Stimulated activated CD4-positive, alpha-beta T cell treated with anti-CD3 and anti-CD28 coated beads, Interleukin-4, amount 100 ng/mL, for 4 hours (primary cell): ENCODE data around the gene TLCD1.
A peak's percentile ranks its signal among the peaks of the same experiment; 100 is the strongest.
"Not testable (repeated sequence)": the region's sequence is repeated elsewhere in the genome, so short reads cannot be mapped to it uniquely, and the experiment has no call there.

ENCODE experiments used
- DNase-seq, 2 experiments: peaks; one replicate each; pipeline ENCODE4 v3.0.0-alpha.2; 2020

Gene TLCD1

DNA sequence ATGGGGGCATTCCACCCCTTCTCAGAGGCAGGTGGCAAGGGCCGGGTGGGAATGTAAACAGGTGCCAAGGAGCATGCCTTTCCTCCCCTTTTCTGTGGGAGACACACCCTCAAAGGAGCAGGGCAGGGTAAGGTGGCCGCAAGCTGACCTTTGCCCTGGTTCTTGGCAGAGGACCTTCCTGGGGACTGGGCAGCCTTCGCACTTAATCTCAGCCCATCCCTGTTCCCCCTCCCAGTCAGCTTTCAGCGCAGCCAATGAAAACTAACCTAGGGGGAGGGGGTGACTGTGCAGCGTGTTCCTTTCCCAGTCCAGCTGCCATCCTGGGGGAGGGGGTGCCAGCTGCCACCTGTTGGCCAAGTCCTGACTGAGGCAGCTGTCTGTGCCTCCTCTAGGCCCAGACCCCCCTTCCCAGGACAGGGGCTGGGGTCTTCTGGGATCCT, 20.6 kb upstream of the TLCD1 start:
- no peak for DNase-seq

DNA sequence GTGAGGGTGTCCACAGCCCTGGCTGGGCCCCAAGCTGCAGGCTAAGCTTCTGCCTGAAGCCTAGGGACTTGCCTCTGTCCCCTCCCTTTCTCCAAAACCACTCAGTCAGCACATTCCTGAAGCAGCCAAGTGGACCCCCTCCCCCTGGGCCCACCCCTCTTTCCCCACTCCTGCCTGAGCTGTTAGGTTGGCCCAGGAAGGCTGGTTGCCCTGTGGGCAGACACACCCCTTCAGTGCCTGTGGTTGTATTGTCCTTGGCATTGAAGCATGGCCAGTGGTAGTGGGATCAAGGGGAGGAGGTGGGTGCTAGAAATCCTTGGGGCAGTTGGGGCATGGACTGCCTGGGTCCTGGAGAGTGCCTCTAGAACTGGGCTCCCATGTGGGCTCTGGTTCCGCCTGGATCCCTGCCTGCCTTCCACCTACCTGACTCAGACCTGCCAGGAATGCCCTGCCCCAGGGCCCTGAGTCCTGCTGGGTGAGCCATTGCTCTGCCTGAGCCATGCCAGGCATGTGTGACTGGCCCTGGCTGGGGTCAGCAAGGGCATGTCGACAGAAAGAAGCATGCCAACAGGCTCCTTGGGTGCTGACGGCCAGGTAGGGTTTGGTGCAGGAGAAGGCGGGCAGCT, 19.9 kb upstream of the TLCD1 start:
- DNase-seq = no peak

DNA sequence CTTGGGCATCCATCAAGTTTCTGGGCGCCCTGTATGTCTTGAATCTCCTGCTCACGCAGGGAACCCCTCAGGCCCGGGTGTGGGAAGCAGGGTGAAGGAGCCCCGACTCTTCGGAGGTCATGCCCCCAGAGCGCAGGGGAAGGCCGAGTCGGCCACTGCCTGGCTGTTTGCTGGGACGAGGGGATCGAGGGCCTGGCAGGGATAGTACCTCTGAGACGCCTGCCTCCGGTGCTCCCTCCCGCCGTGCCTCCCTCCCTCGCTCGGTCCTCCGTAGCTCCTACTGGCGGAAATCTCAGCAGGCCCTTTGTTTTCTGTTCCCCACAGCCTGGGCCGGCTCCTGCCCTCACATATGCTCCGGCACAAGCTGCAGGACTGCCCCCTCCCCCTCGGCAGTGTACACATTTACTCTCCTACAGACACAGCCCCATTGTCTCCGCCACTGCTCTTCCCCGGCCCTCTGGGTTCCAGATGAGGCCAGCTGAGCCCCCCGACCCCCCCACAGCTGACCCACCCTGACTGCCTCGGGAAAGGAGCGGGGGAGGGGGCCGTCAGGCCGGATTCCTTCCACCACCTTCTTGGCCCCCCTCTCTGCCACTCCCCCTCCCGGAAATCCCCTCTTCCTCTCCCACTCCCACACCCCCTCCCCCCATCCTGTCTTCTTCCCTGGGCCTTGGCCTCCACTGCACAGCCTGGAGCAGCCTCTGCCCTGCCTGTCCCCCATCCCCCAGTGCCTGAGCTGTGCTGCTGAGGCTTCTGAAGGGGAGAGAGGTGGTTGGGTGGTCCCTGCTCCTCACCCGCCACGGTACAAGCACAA, 19.1 kb upstream of the TLCD1 start:
- peak; percentile 27 to 34 for DNase-seq

DNA sequence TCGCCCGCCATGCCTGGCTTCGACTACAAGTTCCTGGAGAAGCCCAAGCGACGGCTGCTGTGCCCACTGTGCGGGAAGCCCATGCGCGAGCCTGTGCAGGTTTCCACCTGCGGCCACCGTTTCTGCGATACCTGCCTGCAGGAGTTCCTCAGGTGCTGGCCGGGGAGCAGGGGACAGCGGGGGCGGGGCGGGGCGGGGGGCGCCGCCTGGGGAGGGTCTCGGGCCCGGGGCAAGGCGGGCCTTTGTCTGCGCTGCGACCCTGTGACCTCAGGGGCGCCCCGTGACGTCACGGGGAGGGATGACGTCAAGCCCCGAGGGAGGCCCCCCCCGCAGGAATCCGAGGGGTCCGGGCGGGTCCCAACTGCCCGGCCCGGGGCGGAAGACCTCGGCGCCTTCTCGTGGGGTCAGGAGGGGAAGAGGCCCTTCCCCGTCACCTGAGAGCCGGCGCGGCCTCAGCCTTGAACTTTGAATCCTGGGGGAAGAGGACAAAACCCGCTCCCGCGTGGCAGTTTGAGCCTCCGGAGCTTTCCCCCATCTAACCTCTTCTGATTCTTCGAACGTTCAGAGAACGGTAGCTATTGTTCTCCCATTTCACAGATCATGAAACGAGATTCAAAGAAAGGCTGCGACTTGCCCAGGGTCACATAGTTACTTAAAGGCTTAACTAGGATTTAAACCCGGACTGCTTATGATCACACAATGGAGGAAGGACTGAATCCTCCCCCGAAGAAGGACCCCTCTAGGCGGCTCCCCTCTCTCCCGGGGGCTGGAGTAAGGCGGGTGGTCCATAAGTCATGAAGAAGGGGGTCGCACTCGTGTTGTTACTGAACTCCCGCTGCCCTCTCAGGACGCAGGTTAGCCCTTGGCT, 18.3 kb upstream of the TLCD1 start:
- DNase-seq = peak; percentile 65 to 78

DNA sequence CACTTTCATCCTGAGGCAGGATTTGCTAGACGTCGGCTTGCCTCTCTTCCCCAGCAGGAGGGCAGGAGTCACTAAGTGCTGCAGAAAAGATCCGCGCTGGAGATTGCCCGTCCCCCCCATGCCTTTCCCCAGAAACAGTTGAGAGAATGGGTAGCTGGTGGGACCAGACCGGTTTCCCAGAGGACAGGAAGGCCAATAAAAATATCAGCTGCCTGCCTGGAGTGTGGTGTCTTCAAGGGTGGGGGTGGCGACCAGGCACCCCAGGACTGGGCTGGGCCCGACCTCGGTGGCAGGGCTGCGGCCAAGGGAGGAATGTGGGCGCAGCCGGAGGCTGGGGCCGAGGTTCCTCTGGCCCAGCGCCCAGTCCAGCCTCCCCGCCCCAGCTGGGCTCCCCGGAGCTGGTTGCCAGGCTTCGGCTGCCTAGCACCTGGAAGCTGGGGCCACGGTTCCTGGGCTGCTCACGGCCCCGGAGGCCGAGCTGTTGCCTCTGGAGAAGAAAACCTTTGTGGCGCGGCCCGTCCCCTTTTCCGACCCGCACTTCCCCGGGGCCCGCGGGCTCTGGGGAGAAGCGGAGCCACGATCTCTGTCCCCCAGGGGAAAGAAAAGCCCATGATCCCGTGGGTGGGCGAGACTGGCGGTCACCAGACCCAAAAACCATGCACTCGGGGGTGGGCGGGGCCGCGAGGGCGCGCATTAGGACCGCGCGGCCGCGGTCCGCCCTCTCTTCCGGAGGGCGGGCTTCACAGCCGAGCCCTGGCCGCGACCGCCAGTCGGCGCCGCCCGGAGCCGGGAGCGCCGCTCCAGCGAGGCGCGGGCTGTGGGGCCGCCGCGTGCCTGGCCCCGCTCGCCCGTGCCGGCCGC, 17.4 kb upstream of the TLCD1 start, which contains the start of gene TRAF4:
TSS of gene TRAF4 (plus strand) at position 769 of the 861 bp plus-strand sequence. CDS start 102 bp downstream, outside the sequence.
- peak; percentile 76 to 84 for DNase-seq

DNA sequence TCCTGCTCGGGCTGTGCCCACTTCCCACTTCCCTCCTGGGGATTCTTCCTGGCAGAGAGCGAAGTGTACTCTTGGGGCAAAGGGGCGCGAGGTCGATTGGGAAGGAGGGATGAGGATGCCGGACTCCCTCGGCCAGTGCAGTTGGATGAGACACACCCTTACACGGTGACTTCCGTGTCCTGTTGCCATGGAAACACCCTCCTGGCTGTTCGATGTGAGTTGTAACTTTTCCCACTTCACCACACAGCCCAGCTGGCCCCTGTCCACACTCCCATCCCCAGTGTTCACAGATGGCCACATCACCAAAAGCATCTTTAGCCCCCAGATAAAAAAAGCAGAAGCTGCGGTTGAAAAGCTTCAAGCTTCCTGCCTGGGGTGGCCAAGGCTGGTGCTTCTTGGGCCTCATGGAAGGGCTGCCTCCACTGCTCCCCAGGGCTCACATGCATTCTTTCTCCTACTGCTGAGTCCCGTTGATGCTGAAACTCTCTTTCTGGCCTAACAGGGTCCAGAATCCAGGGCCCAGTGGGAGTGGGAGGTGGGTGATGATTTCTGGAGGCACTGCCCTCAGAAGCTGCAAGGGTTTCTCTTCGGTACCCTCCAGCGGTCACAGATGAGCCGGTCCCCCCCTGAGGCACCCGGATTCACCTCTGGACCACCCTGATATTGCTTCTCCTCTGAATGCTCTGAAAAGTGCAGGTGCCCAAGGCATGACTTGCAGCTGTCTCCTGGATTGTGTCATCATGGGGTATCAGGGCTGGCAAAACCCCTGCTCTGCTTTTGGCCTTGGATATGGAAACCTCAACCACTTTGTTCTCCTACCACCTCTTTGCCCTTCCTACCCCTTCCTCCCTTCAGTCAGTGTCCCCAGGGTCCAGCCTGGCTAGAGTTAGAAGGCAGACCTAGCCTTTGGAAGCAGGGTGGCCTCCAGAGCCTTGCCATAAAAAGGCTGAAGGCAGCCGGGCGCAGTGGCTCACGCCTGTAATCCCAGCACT, 15.6 kb upstream of the TLCD1 start:
- DNase-seq = no peak

DNA sequence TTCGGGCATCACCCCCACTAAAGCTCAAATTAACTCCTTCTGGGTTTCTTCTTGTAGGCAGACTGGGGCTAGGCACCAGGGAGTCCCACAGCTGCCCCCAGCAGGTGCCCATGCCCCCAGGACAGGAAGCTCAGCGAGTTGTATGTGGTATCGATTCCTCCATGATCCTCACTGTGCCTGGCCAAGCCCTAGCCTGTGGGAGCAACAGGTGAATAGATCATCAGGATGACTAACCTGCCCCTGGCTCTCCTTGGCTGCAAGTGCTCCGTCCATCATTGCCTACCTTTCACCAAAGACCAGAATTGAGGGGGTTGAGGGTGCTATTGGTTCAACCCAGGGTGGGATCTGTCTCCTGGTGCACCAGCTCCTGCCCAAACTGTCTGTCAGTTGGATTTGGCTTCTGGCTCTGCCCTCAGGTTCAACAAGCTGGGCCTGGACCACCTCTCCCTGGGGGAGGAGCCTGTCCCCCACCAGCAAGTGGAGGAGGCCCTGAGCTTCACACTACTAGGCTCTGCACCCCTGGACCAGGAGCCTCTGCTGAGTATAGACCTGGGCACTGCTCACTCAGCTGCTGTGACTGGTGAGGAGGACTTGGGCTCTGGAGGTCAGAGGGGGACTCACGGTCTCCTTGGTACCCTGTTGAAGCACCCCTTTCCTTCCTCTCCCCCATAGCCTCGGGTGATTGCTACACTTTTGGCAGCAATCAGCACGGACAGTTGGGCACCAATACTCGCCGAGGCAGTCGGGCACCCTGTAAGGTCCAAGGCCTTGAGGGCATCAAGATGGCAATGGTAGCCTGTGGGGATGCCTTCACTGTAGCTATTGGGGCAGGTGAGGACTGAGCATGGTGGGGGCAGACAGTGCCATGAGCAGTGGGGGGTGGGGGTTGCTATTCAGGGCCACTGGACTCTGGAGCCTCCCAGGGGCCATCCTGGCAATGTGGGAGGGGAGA, 14.6 kb upstream of the TLCD1 start:
- DNase-seq = no peak

DNA sequence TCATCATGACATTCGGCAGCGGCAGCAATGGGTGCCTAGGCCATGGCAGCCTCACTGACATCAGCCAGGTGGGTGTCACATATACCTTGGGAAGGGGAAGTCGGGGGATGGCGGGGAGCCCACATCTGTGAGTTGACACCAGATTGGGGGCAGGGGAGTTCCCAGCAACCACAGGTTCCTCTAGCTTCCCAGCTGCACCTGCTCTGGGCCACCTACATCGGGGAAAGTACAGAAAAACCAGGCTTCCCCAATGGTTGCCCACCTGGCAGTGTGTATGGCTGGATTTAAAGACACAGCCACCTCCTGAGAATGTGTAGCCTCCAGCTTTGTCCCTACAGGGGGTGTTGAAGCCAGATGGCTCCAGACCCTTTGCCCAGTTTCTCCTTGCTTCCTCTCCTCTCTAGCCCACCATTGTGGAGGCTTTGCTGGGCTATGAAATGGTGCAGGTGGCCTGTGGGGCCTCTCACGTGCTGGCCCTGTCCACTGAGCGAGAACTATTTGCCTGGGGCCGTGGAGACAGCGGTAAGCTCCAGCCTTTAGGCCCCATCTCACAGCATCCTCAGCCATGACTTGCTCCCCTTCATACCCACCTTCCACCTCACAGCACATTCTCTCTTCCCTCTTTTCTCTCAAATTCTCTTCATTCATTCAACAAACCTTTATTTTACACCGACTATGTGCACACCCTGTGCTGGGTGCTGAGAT, 12.8 kb upstream of the TLCD1 start:
- peak; percentile 56 to 88 for DNase-seq

DNA sequence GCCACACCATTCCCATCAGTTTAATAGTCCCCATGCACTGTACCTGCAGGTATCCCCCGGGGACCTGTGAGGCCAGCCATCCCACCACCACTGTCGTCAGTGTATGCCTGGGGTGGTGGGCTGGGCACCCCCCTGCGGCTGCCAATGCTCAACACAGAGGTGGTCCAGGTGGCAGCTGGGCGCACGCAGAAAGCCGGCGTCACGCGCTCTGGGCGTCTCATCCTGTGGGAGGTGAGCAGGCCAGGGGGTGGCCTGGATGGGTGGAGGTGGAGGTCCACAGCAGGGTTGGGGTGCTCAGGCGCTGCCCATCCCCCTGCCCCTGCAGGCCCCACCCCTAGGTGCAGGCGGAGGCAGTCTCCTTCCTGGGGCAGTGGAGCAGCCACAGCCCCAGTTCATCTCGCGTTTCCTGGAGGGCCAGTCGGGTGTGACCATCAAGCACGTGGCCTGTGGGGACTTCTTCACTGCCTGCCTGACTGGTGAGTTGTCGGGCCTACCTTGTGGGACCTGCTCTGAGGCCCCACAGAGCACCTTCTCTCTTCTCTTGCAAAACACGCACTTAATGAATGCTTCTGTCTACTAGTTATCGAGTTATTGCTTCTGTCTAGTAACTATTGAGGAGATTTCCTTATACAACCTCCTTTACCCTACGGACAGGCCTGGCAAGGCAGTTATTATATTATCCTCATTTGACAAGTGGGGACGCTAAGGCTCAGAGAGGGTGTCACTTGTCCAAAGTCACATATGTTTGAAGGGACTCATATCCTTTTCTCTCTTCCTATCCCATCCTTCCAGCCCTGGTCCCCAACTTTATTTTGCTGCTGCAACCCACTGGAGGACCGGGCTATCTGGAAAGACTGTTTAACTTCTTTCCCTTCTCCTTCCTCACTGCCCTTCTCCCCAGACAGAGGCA, 12.0 kb upstream of the TLCD1 start:
- no peak for DNase-seq

DNA sequence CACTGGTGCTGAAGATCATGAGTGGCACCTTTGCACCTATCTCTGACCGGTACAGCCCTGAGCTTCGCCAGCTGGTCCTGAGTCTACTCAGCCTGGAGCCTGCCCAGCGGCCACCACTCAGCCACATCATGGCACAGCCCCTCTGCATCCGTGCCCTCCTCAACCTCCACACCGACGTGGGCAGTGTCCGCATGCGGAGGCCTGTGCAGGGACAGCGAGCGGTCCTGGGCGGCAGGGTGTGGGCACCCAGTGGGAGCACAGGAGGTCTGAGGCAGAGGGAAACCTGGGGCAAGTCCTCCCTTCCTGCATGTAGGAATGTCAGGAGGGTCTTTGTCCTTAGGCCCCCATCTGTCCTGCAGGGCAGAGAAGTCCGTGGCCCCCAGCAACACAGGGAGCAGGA, 11.3 kb upstream of the TLCD1 start:
- DNase-seq = no peak

DNA sequence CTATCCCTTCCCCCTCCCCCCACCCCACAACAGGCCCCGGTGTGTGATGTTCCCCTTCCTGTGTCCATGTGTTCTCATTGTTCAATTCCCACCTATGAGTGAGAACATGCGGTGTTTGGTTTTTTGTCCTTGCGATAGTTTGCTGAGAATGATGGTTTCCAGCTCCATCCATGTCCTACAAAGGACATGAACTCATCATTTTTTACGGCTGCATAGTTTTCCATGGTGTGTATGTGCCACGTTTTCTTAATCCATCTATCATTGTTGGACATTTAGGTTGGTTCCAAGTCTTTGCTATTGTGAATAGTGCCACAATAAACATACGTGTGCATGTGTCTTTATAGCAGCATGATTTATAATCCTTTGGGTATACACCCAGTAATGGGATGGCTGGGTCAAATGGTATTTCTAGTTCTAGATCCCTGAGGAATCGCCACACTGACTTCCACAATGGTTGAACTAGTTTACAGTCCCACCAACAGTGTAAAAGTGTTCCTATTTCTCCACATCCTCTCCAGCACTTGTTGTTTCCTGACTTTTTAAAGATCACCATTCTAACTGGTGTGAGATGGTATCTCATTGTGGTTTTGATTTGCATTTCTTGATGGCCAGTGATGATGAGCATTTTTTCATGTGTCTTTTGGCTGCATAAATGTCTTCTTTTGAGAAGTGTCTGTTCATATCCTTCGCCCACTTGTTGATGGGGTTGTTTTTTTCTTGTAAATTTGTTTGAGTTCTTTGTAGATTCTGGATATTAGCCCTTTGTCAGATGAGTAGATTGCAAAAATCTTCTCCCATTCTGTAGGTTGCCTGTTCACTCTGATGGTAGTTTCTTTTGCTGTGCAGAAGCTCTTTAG, 10.1 kb upstream of the TLCD1 start:
- DNase-seq = not testable (repeated sequence)

DNA sequence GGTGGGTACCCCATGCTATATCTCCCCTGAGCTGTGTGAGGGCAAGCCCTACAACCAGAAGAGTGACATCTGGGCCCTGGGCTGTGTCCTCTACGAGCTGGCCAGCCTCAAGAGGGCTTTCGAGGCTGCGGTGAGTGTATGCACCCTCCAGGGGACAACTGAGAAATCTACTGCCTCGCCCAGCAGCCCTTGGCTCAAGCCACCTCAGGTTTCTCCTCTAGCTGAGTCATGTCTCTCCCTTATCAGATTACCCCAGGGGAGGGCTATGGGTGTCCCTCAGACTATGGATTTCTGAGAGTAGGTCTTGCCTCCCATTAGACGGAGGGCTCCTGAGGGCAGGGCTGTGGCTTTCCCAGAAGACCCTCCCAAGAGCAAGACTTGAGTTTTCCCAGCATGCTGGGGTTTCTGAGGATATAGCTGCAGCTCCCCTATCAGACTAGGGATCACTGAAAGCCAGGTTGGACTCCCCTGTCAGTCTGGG, 9.2 kb upstream of the TLCD1 start:
- DNase-seq = no peak

DNA sequence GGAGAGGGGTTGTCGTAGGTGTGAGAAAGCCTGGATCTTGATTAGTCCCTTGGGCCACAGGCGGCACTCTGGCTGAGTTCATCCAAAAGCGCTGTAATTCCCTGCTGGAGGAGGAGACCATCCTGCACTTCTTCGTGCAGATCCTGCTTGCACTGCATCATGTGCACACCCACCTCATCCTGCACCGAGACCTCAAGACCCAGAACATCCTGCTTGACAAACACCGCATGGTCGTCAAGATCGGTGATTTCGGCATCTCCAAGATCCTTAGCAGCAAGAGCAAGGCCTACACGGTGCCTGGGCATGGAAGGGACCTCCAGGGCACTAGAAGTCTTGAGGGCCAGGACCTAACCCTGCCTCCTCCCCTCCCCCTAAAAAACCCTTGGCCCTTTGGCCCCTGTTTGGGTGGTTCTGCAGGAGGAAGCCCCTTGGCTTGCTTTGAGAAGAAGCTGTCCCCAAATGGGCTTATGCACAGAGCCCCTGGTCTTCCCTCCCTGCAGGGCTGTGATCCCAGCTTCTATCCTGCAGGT, 8.7 kb upstream of the TLCD1 start:
- DNase-seq = no peak

DNA sequence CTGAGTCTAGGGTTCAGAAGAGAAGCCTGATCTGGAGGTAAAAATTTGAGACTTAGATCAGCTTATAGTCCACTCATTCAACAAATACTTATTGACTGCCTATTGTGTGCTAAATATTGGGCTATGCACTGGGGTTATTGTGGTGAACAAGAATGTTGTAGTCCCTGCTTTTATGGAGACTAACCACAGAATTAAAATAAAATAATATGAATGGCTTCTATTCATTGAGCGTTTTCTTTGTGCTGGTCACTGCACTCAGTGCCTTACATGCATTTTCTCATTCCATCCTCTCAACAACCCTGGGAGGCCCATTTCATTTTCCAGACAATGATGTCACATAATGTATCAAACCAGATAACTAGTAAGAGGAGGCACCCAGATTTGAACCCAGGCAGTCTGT, 7.3 kb upstream of the TLCD1 start:
- DNase-seq = no peak

DNA sequence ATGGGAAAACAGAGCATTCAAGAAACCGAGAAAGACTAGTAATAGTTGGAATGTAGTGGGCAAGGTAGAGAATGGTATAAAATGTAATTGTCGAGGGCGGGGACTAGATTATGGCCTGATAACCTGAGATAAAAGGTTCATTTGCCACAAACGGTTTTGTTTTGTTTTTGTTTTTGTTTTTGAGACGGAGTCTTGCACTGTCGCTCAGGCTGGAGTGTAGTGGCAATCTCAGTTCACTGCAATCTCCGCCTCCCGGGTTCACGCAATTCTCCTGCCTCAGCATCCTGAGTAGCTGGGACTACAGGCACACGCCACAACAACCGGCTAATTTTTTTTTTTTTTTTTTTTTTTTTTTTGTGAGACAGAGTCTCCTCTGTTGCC, 3.9 kb upstream of the TLCD1 start:
- no peak for DNase-seq

DNA sequence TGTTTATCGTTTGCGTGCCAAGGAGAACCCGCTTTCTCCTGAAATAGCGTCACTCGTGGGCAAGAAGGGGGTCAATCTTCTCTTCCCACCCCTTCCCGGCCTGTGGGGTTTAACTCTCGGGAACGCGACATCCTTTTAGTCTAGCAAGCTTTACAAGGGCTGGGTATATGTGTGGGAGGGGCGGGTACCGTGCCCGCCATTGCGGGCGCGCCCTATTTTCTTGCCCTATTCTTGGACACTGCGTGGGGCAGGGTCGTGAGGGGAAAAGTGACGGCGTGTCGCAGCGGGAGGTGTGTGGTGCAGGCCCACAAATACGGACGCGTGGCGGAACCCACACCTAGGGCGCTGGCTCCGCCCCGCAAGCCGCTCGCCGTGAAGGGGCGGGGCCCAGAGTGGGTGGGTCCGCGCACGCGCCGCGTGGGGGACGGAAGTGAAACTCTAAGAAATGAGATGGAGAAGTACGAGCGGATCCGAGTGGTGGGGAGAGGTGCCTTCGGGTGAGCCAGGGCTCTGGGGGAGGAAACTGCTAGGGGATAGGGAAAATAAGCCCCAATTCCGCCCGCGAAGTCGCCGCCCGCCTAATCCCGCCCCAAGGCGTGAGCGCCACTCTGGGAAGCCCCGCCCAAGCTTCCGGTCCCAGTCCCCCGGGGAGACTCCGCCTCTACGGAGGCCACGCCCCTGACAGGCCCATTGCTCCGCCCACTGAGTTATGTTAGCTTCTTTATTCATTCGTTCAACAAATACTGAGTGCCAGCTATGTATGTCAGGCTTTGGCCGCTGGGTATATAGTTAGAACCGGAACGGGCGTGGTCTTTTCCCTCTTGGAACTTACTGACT, 2.5 kb upstream of the TLCD1 start, which contains the start of gene NEK8:
TSS of gene NEK8 (plus strand) at position 425 of the 837 bp plus-strand sequence. CDS start at position 451, 26 bp downstream.
- peak; percentile 96 to 97 for DNase-seq
